GM19035 (cell line): ENCODE results near the gene MAPK14.

Experiments used
- ATAC-seq: cut with Tn5 transposase; IDR thresholded peaks from one replicate; pipeline ENCODE4 v1.9.1; 2021; ENCODE audit not compliant: unreplicated experiment

Gene MAPK14

GRCh38 chr6:36099869-36100483 is 72.4 kb downstream of the MAPK14 start:
- ATAC-seq = no peak

- no peak for ATAC-seq
These were observed 74.1 kb downstream of the MAPK14 start for GRCh38 chr6:36101691-36102090.

- ATAC-seq = no peak
These were observed 75.2 kb downstream of the MAPK14 start for GRCh38 chr6:36102853-36103252.

- ATAC-seq = no peak
These were observed 77.2 kb downstream of the MAPK14 start for GRCh38 chr6:36104836-36105235.

- ATAC-seq = no peak
These were observed 81.5 kb downstream of the MAPK14 start for GRCh38 chr6:36109092-36109491.

GRCh38 chr6:36110050-36110449 is 82.4 kb downstream of the MAPK14 start:
- no peak for ATAC-seq

GRCh38 chr6:36110863-36111262 is 83.3 kb downstream of the MAPK14 start:
- no peak for ATAC-seq

- ATAC-seq = no peak
These were observed 83.9 kb downstream of the MAPK14 start for GRCh38 chr6:36111526-36111925.

GRCh38 chr6:36113049-36113448 is 85.4 kb downstream of the MAPK14 start:
- ATAC-seq = no peak

- ATAC-seq = no peak
These were observed 86.1 kb downstream of the MAPK14 start for GRCh38 chr6:36113703-36114102.

- ATAC-seq = no peak
These were observed 87.3 kb downstream of the MAPK14 start for GRCh38 chr6:36114798-36115408.

GRCh38 chr6:36115412-36115811 is 87.8 kb downstream of the MAPK14 start:
- no peak for ATAC-seq

GRCh38 chr6:36116066-36116864 is 88.7 kb downstream of the MAPK14 start:
- ATAC-seq = no peak

GRCh38 chr6:36116943-36117342 is 89.3 kb downstream of the MAPK14 start:
- no peak for ATAC-seq

GRCh38 chr6:36117658-36118549 is 90.3 kb downstream of the MAPK14 start:
- ATAC-seq = no peak

GRCh38 chr6:36118550-36119107 is 91.0 kb downstream of the MAPK14 start:
- ATAC-seq = no peak

GRCh38 chr6:36119209-36119608 is 91.6 kb downstream of the MAPK14 start:
- ATAC-seq = no peak

GRCh38 chr6:36120018-36120417 is 92.4 kb downstream of the MAPK14 start:
- ATAC-seq = no peak

- ATAC-seq = no peak
These were observed 92.9 kb downstream of the MAPK14 start for GRCh38 chr6:36120539-36120938.

- no peak for ATAC-seq
These were observed 93.6 kb downstream of the MAPK14 start for GRCh38 chr6:36120979-36121786.
